Right lobe of liver (tissue), 4 donors: ENCODE data around the gene DAPK1.

Experiments used
- POLR2A ChIP-seq: fragments of 450-650 bp; IDR thresholded peaks from one replicate; pipeline ENCODE4 v1.6.1; 2017; ENCODE audit warnings: antibody characterized with exemption, mild to moderate bottlenecking
- TF ChIP-seq, protein P1 (sequence below), 4 donors: fragments of 200-600 bp in 3 of 4; fragments of 450-650 bp in 1 of 4; IDR thresholded peaks; one replicate each; pipeline versions ENCODE4 v1.5.1 to v1.8.0; 2016 to 2022; ENCODE audit warnings: antibody characterized with exemption in 4 of 4, mild to moderate bottlenecking in 2 of 4
- donor health status: DM: no; HTN: no; CAD: no.
- donor health status: DM: no; HTN: no; CAD: no.
- donor health status: DM: no; HTN: yes; CAD: no.

DNA sequence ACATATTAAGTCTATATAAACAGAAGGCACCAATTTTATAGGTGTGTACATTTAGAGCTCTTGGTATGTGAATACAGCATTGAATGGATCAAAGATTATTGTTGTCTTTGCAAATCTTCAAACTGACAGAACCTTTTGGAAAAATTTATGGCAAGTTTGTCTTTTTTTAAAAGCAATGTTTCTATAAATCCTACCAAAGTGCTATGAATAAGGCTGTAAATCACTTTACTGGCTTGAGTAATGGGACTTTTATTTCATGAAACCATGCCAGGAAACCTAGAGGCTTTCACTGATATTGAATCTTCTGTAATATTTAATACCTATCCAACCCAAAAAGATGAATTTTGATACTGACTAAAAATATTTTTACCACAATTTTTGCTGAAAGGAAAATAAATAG, 7.4 kb upstream of the DAPK1 start:
- TF ChIP-seq POLR2A, result no peak
- TF ChIP-seq, protein P1, sequence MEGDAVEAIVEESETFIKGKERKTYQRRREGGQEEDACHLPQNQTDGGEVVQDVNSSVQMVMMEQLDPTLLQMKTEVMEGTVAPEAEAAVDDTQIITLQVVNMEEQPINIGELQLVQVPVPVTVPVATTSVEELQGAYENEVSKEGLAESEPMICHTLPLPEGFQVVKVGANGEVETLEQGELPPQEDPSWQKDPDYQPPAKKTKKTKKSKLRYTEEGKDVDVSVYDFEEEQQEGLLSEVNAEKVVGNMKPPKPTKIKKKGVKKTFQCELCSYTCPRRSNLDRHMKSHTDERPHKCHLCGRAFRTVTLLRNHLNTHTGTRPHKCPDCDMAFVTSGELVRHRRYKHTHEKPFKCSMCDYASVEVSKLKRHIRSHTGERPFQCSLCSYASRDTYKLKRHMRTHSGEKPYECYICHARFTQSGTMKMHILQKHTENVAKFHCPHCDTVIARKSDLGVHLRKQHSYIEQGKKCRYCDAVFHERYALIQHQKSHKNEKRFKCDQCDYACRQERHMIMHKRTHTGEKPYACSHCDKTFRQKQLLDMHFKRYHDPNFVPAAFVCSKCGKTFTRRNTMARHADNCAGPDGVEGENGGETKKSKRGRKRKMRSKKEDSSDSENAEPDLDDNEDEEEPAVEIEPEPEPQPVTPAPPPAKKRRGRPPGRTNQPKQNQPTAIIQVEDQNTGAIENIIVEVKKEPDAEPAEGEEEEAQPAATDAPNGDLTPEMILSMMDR (IDR thresholded peaks at IDR 0.05), result no peak
